K562 (cell line): ENCODE data around the gene PYM1. TPM values are rescaled to one million over a fixed set of nuclear protein-coding genes. Genes with fewer than 3 reads are reported as not detected.
A peak's percentile ranks its signal among the peaks of the same experiment; 100 is the strongest.

ENCODE experiments used
- C11orf30 ChIP-seq: fragments of 450-650 bp; IDR thresholded peaks from 2 replicates; pipeline ENCODE4 v1.6.1; 2016; ENCODE audit warnings: low read depth, mild to moderate bottlenecking
- CC2D1A ChIP-seq: fragments of 450-650 bp; IDR thresholded peaks from 2 replicates; pipeline ENCODE4 v1.6.1; 2017; ENCODE audit warnings: mild to moderate bottlenecking
- FOS ChIP-seq: IDR thresholded peaks from 3 replicates; pipeline ENCODE4 v1.6.1; 2011; ENCODE audit not compliant: insufficient read length; ENCODE audit errors: extremely low read depth
- GTF2A2 ChIP-seq: IDR thresholded peaks from 2 replicates; pipeline ENCODE4 v1.6.1; 2016; ENCODE audit warnings: mild to moderate bottlenecking, missing genetic modification characterization, missing compliant biosample characterization
- HDAC1 ChIP-seq, 2 experiments: fragments of 450-650 bp; IDR thresholded peaks; 2 replicates each; pipeline ENCODE4 v1.6.1; 2016 to 2017; ENCODE audit warnings: inconsistent platforms in 1 of 2, mild to moderate bottlenecking in 1 of 2, moderate library complexity in 1 of 2
- HES1 ChIP-seq: fragments of 450-650 bp; IDR thresholded peaks from 2 replicates; pipeline ENCODE4 v1.6.1; 2016; ENCODE audit warnings: low read depth, mild to moderate bottlenecking, moderate library complexity
- HLTF ChIP-seq: fragments of 450-650 bp; IDR thresholded peaks from 2 replicates; pipeline ENCODE4 v1.6.1; 2016
- HMG20B ChIP-seq: fragments of 250-450 bp; sonication (Bioruptor Pico); IDR thresholded peaks from 2 replicates; pipeline ENCODE4 v1.5.0; 2021; ENCODE audit warnings: mild to moderate bottlenecking
- KAT7 ChIP-seq: sonication (generic); formaldehyde crosslinking; IDR thresholded peaks from 2 replicates; pipeline ENCODE4 v1.8.0; 2022; ENCODE audit warnings: missing genetic modification reagents, mild to moderate bottlenecking, borderline replicate concordance
- MBD2 ChIP-seq: sonication (generic); IDR thresholded peaks from 2 replicates; pipeline ENCODE4 v1.6.1; 2016; ENCODE audit warnings: low read depth, borderline replicate concordance
- MYC ChIP-seq, 2 experiments: fragments of 250-450 bp in 1 of 2; sonication (Bioruptor Pico) in 1 of 2; IDR thresholded peaks; 2 replicates each; pipeline versions ENCODE4 v1.5.1 to v1.6.1; 2012 to 2021; ENCODE audit warnings: low read depth in 2 of 2, borderline replicate concordance in 1 of 2, improper control_type of control experiment in 1 of 2, low read length in 1 of 2, mild to moderate bottlenecking in 1 of 2, moderate library complexity in 1 of 2
- NBN ChIP-seq: fragments of 450-650 bp; IDR thresholded peaks from 2 replicates; pipeline ENCODE4 v1.6.1; 2016; ENCODE audit warnings: low read depth, mild to moderate bottlenecking
- NCOA6 ChIP-seq: fragments of 450-650 bp; IDR thresholded peaks from 2 replicates; pipeline ENCODE4 v1.6.1; 2017; ENCODE audit warnings: mild to moderate bottlenecking
- PURB ChIP-seq: sonication (generic); formaldehyde crosslinking; IDR thresholded peaks from 2 replicates; pipeline ENCODE4 v1.9.0; 2021; ENCODE audit warnings: low read depth, mild to moderate bottlenecking, missing genetic modification reagents
- TAF1 ChIP-seq: IDR thresholded peaks from 2 replicates; pipeline ENCODE4 v1.6.1; 2011; ENCODE audit warnings: mild to moderate bottlenecking, low read length, moderate library complexity; ENCODE audit not compliant: insufficient read depth, control insufficient read depth, severe bottlenecking; ENCODE audit errors: extremely low read depth
- UBTF ChIP-seq, 2 experiments: IDR thresholded peaks; 2 replicates each; pipeline ENCODE4 v1.6.1; 2012; ENCODE audit warnings: improper control_type of control experiment in 2 of 2, low read depth in 2 of 2, low read length in 2 of 2, borderline replicate concordance in 1 of 2
- ZBTB11 ChIP-seq, 3 experiments: fragments of 200-800 bp in 1 of 3; fragments of 250-450 bp in 1 of 3; fragments of 450-650 bp in 1 of 3; sonication (Bioruptor Pico) in 1 of 3; sonication (Bioruptor generic) in 1 of 3; formaldehyde crosslinking in 1 of 3; IDR thresholded peaks; 2 replicates each; pipeline versions ENCODE4 v1.6.1 to v1.8.0; 2016 to 2022; ENCODE audit warnings: mild to moderate bottlenecking in 2 of 3, missing genetic modification characterization in 2 of 3, missing compliant biosample characterization in 1 of 3, moderate library complexity in 1 of 3
- ZBTB17 ChIP-seq: fragments of 450-650 bp; formaldehyde crosslinking; IDR thresholded peaks from 2 replicates; pipeline ENCODE4 v1.4.0; 2020; ENCODE audit warnings: mild to moderate bottlenecking
- ZNF212 ChIP-seq: fragments of 450-650 bp; formaldehyde crosslinking; IDR thresholded peaks from 2 replicates; pipeline ENCODE4 v1.4.0; 2020; ENCODE audit warnings: mild to moderate bottlenecking
- ZNF232 ChIP-seq: sonication (generic); formaldehyde crosslinking; IDR thresholded peaks from 2 replicates; pipeline ENCODE4 v1.8.0; 2022; ENCODE audit warnings: mild to moderate bottlenecking, missing genetic modification reagents
- ZNF398 ChIP-seq: fragments of 250-450 bp; sonication (Bioruptor Pico); IDR thresholded peaks from 2 replicates; pipeline ENCODE4 v1.8.0; 2021; ENCODE audit warnings: moderate library complexity, mild to moderate bottlenecking, inconsistent platforms
- polyA plus RNA-seq, 8 experiments: library from polyadenylated mRNA; depleted of rRNA in 4 of 8; stranded (reverse) in 5 of 8; unstranded in 3 of 8; fragments of >200 nt; fragmentation: Nextera tagmentation in 2 of 8; fragmentation: Illumina TruSeq in 1 of 8; extraction: Ambion mirVana in 2 of 8; extraction: Trizol in 1 of 8; gene quantifications; 2 replicates each; pipeline versions ENCODE4 v1.2.1 to v1.2.3, GENCODE V29; 2011 to 2014; ENCODE audit warnings: inconsistent platforms in 1 of 8, missing spikeins in 1 of 8
- total RNA-seq, 7 experiments: library from RNA; depleted of rRNA in 6 of 7; stranded (reverse); fragments of >200 nt in 6 of 7; fragmentation: Illumina TruSeq in 2 of 7; extraction: Trizol in 2 of 7; gene quantifications; 2 replicates each; pipeline versions ENCODE4 v1.2.1 to v1.2.3, GENCODE V29; 2011 to 2021; ENCODE audit warnings: low replicate concordance in 1 of 7

PYM1 gene
- total and polyA plus RNA-seq, 9 of the 15 experiments (the other 6 are each of a cell fraction or from before 2014, with no cell fraction given): 29.0 to 51.3 (median 34.1) TPM

- TF ChIP-seq UBTF (IDR thresholded peaks at IDR 0.05; ENCODE audit: borderline replicate concordance in 1 of 2, low read depth in 2 of 2, low read length in 2 of 2): 0 out of 4 replicates have a peak, but pooled peaks of 1 of the 2 experiments have one; percentile 62
- TF ChIP-seq ZNF212 (CRISPR knock-in tag): no peak
- no peak for TF ChIP-seq MYC (IDR thresholded peaks at IDR 0.05; ENCODE audit: low read depth, low read length)
- no peak for TF ChIP-seq MYC (CRISPR knock-in tag; IDR thresholded peaks at IDR 0.05; ENCODE audit: borderline replicate concordance, low read depth)
- TF ChIP-seq ZBTB17 (CRISPR knock-in tag): peak; percentile 14; the same call in 1 of the 2 replicates
- TF ChIP-seq TAF1: no peak
- TF ChIP-seq CC2D1A: no peak
- TF ChIP-seq HLTF: peak; percentile 30; the same call in 1 of the 2 replicates
- no peak for TF ChIP-seq ZNF398 (CRISPR knock-in tag)
- TF ChIP-seq HDAC1 (IDR thresholded peaks at IDR 0.05): peak; percentile 15 to 69; a peak in 2 of 4 replicates
- TF ChIP-seq NBN: 0 out of 2 replicates have a peak, but pooled peaks have one; percentile 8
- no peak for TF ChIP-seq MBD2
- no peak for TF ChIP-seq ZNF232 (CRISPR knock-in tag)
- no peak for TF ChIP-seq HMG20B (CRISPR knock-in tag)
- TF ChIP-seq HES1: no peak
- TF ChIP-seq GTF2A2 (tag): no peak
- no peak for TF ChIP-seq ZBTB11 (CRISPR knock-in tag; IDR thresholded peaks at IDR 0.05)
- TF ChIP-seq FOS: no peak
- TF ChIP-seq KAT7: 0 out of 2 replicates have a peak, but pooled peaks have one; percentile 31
- no peak for TF ChIP-seq C11orf30
- TF ChIP-seq PURB (CRISPR knock-in tag): no peak
- no peak for TF ChIP-seq NCOA6
Observed at GRCh38 chr12:55974308-55974730, 46.6 kb upstream of the PYM1 start (continued).
